Stomach smooth muscle (tissue), 2 donors: ENCODE results near the gene PANK2.

Experiments
- H3K27ac ChIP-seq: one replicate; pipeline ENCODE4 v1.7.0; 2013; ENCODE audit warnings: mild to moderate bottlenecking, low read length, inconsistent platforms
- H3K27me3 ChIP-seq, 2 donors: one replicate each; pipeline ENCODE4 v1.7.0; 2013; ENCODE audit warnings: low read length in 2 of 2; ENCODE audit not compliant: insufficient read depth in 2 of 2, control insufficient read depth in 1 of 2
- H3K36me3 ChIP-seq, 2 donors: one replicate each; pipeline ENCODE4 v1.7.0; 2013; ENCODE audit warnings: low read length in 2 of 2; ENCODE audit not compliant: control insufficient read depth in 2 of 2, insufficient read depth in 2 of 2
- H3K4me1 ChIP-seq: one replicate; pipeline ENCODE4 v1.7.0; 2013; ENCODE audit warnings: low read length; ENCODE audit not compliant: control insufficient read depth, insufficient read depth
- H3K4me3 ChIP-seq, 2 donors: one replicate each; pipeline ENCODE4 v1.7.0; 2013; ENCODE audit warnings: low read length in 2 of 2
- H3K9ac ChIP-seq, 2 donors: one replicate each; pipeline ENCODE4 v1.7.0; 2013; ENCODE audit warnings: low read length in 2 of 2, mild to moderate bottlenecking in 1 of 2
- H3K9me3 ChIP-seq, 2 donors: one replicate each; pipeline ENCODE4 v1.7.0; 2013; ENCODE audit warnings: low read length in 2 of 2; ENCODE audit not compliant: control insufficient read depth in 2 of 2
- donor health status: healthy.
- donor health status: Pancreatic carcinoma.

Gene PANK2

GRCh38 chr20:3930265-3931206, 41.3 kb downstream of the PANK2 start:
- Histone ChIP-seq H3K27me3 (no peaks in the 10 kb centered on the region), H3K4me1 (peaks cover 40% of the 10 kb centered on the region), H3K9me3 (no peaks in the 10 kb centered on the region), H3K9ac (no peak overlapping the region), H3K4me3 (no peak overlapping the region), H3K27ac (no peak overlapping the region), H3K36me3 (peaks cover 0 to 5% of the 10 kb centered on the region in 2 donors)

- H3K9me3 ChIP-seq = no peaks in the 10 kb centered on the region
- peak overlapping the region; percentile 29 to 62 for H3K9ac ChIP-seq
- H3K27ac ChIP-seq = peak overlapping the region; percentile 24
- H3K4me1 ChIP-seq = peaks cover 44% of the 10 kb centered on the region
- peak overlapping the region; percentile 77 to 80 for H3K4me3 ChIP-seq
- peaks cover 0 to 2% of the 10 kb centered on the region in 2 donors for H3K36me3 ChIP-seq
- H3K27me3 ChIP-seq = no peaks in the 10 kb centered on the region
These were observed 42.5 kb downstream of the PANK2 start for GRCh38 chr20:3931664-3932063.

- Histone ChIP-seq H3K4me1 (peaks cover 44% of the 10 kb centered on the region), H3K27me3 (no peaks in the 10 kb centered on the region), H3K9ac (peak overlapping the region; percentile 55 to 62), H3K9me3 (no peaks in the 10 kb centered on the region), H3K4me3 (peak overlapping the region; percentile 77 to 80), H3K27ac (peak overlapping the region; percentile 24), H3K36me3 (peaks cover 0 to 2% of the 10 kb centered on the region in 2 donors)
These were observed 43.1 kb downstream of the PANK2 start for GRCh38 chr20:3932277-3932676.

GRCh38 chr20:3932681-3933080, 43.5 kb downstream of the PANK2 start:
- Histone ChIP-seq H3K9me3 (no peaks in the 10 kb centered on the region), H3K4me3 (peak overlapping the region; percentile 77 to 80), H3K27ac (peak overlapping the region; percentile 31), H3K36me3 (peaks cover 0 to 2% of the 10 kb centered on the region in 2 donors), H3K27me3 (no peaks in the 10 kb centered on the region), H3K9ac (peak overlapping the region; percentile 55 to 62), H3K4me1 (peaks cover 41% of the 10 kb centered on the region)

GRCh38 chr20:3933218-3933617, 44.0 kb downstream of the PANK2 start:
- H3K9me3 ChIP-seq = no peaks in the 10 kb centered on the region
- peaks cover 0 to 2% of the 10 kb centered on the region in 2 donors for H3K36me3 ChIP-seq
- peaks cover 41% of the 10 kb centered on the region for H3K4me1 ChIP-seq
- H3K27me3 ChIP-seq = no peaks in the 10 kb centered on the region
- peak overlapping the region; percentile 77 to 80 for H3K4me3 ChIP-seq
- peak overlapping the region in 1 of 2 donors; percentile 62 for H3K9ac ChIP-seq
- H3K27ac ChIP-seq = peak overlapping the region; percentile 31

- peaks cover 0 to 2% of the 10 kb centered on the region in 2 donors for H3K36me3 ChIP-seq
- H3K4me1 ChIP-seq = peaks cover 41% of the 10 kb centered on the region
- H3K27me3 ChIP-seq = no peaks in the 10 kb centered on the region
- peak overlapping the region in 1 of 2 donors; percentile 8 for H3K4me3 ChIP-seq
- H3K27ac ChIP-seq = peak overlapping the region; percentile 62
- H3K9ac ChIP-seq = no peak overlapping the region
- no peaks in the 10 kb centered on the region for H3K9me3 ChIP-seq
These were observed 45.4 kb downstream of the PANK2 start for GRCh38 chr20:3934624-3935023.

GRCh38 chr20:3935295-3935955, 46.2 kb downstream of the PANK2 start:
- peak overlapping the region; percentile 62 for H3K27ac ChIP-seq
- peaks cover 0 to 2% of the 10 kb centered on the region in 2 donors for H3K36me3 ChIP-seq
- H3K27me3 ChIP-seq = no peaks in the 10 kb centered on the region
- H3K9me3 ChIP-seq = no peaks in the 10 kb centered on the region
- peaks cover 41% of the 10 kb centered on the region for H3K4me1 ChIP-seq
- no peak overlapping the region for H3K9ac ChIP-seq
- H3K4me3 ChIP-seq = peak overlapping the region in 1 of 2 donors; percentile 55

GRCh38 chr20:3935956-3936340, 46.8 kb downstream of the PANK2 start:
- H3K27ac ChIP-seq = peak overlapping the region; percentile 62
- H3K9me3 ChIP-seq = no peaks in the 10 kb centered on the region
- H3K9ac ChIP-seq = no peak overlapping the region
- H3K4me3 ChIP-seq = no peak overlapping the region
- H3K27me3 ChIP-seq = no peaks in the 10 kb centered on the region
- peaks cover 41% of the 10 kb centered on the region for H3K4me1 ChIP-seq
- peaks cover 0 to 2% of the 10 kb centered on the region in 2 donors for H3K36me3 ChIP-seq

- H3K9ac ChIP-seq = no peak overlapping the region
- no peaks in the 10 kb centered on the region for H3K9me3 ChIP-seq
- H3K36me3 ChIP-seq = peaks cover 0 to 2% of the 10 kb centered on the region in 2 donors
- H3K4me1 ChIP-seq = peaks cover 29% of the 10 kb centered on the region
- H3K27me3 ChIP-seq = no peaks in the 10 kb centered on the region
- H3K27ac ChIP-seq = no peak overlapping the region
- no peak overlapping the region for H3K4me3 ChIP-seq
These were observed 48.4 kb downstream of the PANK2 start for GRCh38 chr20:3937618-3938017.

GRCh38 chr20:3940905-3941304, 51.7 kb downstream of the PANK2 start:
- H3K27ac ChIP-seq = no peak overlapping the region
- peaks cover under 1% of the 10 kb centered on the region for H3K4me1 ChIP-seq
- H3K4me3 ChIP-seq = no peak overlapping the region
- H3K27me3 ChIP-seq = no peaks in the 10 kb centered on the region
- H3K36me3 ChIP-seq = no peaks in the 10 kb centered on the region
- H3K9me3 ChIP-seq = no peaks in the 10 kb centered on the region
- H3K9ac ChIP-seq = no peak overlapping the region
